Endothelial cell of umbilical vein (primary cell): ENCODE measurements around the gene TFDP2.

Experiments used
- CTCF ChIP-seq, 2 donors: IDR thresholded peaks; 1 replicate in 1 of 2; 2 replicates in 1 of 2; pipeline ENCODE4 v1.5.1; 2011; ENCODE audit warnings: low read length in 2 of 2, mild to moderate bottlenecking in 2 of 2, moderate library complexity in 2 of 2, control low read depth in 1 of 2, inconsistent platforms in 1 of 2, low read depth in 1 of 2; ENCODE audit not compliant: insufficient read depth in 1 of 2; ENCODE audit errors: extremely low read depth in 1 of 2
- POLR2A ChIP-seq: IDR thresholded peaks from 2 replicates; pipeline ENCODE4 v1.6.1; 2012; ENCODE audit warnings: low read depth, mild to moderate bottlenecking, control low read depth, low read length

GRCh38 chr3:142022381-142022780 is 127.0 kb downstream of the TFDP2 start:
- TF ChIP-seq POLR2A: no peak
- TF ChIP-seq CTCF (IDR thresholded peaks at IDR 0.05; ENCODE audit: extremely low read depth in 1 of 2, insufficient read depth in 1 of 2, low read depth in 1 of 2, low read length in 2 of 2): no peak
